HCT116 (cell line): ENCODE results near the gene VPS35.

Experiments used
- ATF3 ChIP-seq: IDR thresholded peaks from 2 replicates; pipeline ENCODE4 v1.6.1; 2012
- CTCF ChIP-seq, 3 experiments: fragments of 200-600 bp in 1 of 3; sonication (generic) in 1 of 3; IDR thresholded peaks in 2 of 3; conservative IDR thresholded peaks in 1 of 3; 2 replicates each; pipeline ENCODE4 v1.5.1; 2012 to 2017; ENCODE audit warnings: low read depth in 2 of 3, low read length in 2 of 3, antibody characterized with exemption in 1 of 3, borderline replicate concordance in 1 of 3, control low read depth in 1 of 3, mild to moderate bottlenecking in 1 of 3, mixed read lengths in 1 of 3, mixed run types in 1 of 3, moderate library complexity in 1 of 3; ENCODE audit not compliant: insufficient read depth in 1 of 3
- EGR1 ChIP-seq: IDR thresholded peaks from 2 replicates; pipeline ENCODE4 v1.6.1; 2012; ENCODE audit warnings: low read depth
- ELF1 ChIP-seq: IDR thresholded peaks from 2 replicates; pipeline ENCODE4 v1.6.1; 2012; ENCODE audit warnings: low read depth, borderline replicate concordance
- EZH2 ChIP-seq: fragments of 200-600 bp; sonication (generic); IDR thresholded peaks from 2 replicates; pipeline ENCODE4 v1.6.1; 2017; ENCODE audit warnings: antibody characterized with exemption, mixed run types
- EZH2phosphoT487 ChIP-seq: fragments of 200-600 bp; IDR thresholded peaks from 2 replicates; pipeline ENCODE4 v1.6.1; 2018; ENCODE audit warnings: antibody characterized with exemption, borderline replicate concordance
- MAX ChIP-seq: IDR thresholded peaks from 2 replicates; pipeline ENCODE4 v1.6.1; 2012
- POLR2A ChIP-seq: IDR thresholded peaks from 2 replicates; pipeline ENCODE4 v1.7.0; 2011; ENCODE audit warnings: borderline replicate concordance; ENCODE audit not compliant: insufficient read depth, insufficient read length; ENCODE audit errors: extremely low read depth
- POLR2AphosphoS5 ChIP-seq: IDR thresholded peaks from 2 replicates; pipeline ENCODE4 v1.6.1; 2011; ENCODE audit warnings: mild to moderate bottlenecking, low read depth, low read length, moderate library complexity
- RAD21 ChIP-seq: IDR thresholded peaks from 2 replicates; pipeline ENCODE4 v1.6.1; 2012; ENCODE audit warnings: low read depth, mild to moderate bottlenecking
- SIN3A ChIP-seq: IDR thresholded peaks from 2 replicates; pipeline ENCODE4 v1.6.1; 2012; ENCODE audit warnings: low read depth
- ZBTB33 ChIP-seq: IDR thresholded peaks from 2 replicates; pipeline ENCODE4 v1.6.1; 2011; ENCODE audit warnings: mild to moderate bottlenecking, low read length, moderate library complexity; ENCODE audit not compliant: insufficient replicate concordance; ENCODE audit errors: extremely low read depth
- ZFX ChIP-seq: fragments of 450-650 bp; IDR thresholded peaks from 2 replicates; pipeline ENCODE4 v1.6.1; 2017
- ZNF274 ChIP-seq: fragments of 200-500 bp; sonication (Bioruptor generic); IDR thresholded peaks from 2 replicates; pipeline ENCODE4 v1.6.1; 2014; ENCODE audit warnings: mild to moderate bottlenecking, low read depth, low read length, inconsistent platforms

GRCh38 chr16:46620266-46621005, 68.5 kb downstream of the VPS35 start:
- no peak for TF ChIP-seq ZFX
- TF ChIP-seq CTCF (IDR thresholded peaks at IDR 0.05 in 2 of 3, conservative IDR thresholded peaks at IDR 0.05 in 1 of 3; ENCODE audit: borderline replicate concordance in 1 of 3, insufficient read depth in 1 of 3, low read depth in 2 of 3, low read length in 2 of 3), result no peak
- no peak for TF ChIP-seq POLR2A
- no peak for TF ChIP-seq ZBTB33
- no peak for TF ChIP-seq MAX
- TF ChIP-seq EZH2, result no peak
- TF ChIP-seq EGR1, result no peak
- TF ChIP-seq EZH2phosphoT487, result no peak
- TF ChIP-seq ELF1, result no peak
- no peak for TF ChIP-seq RAD21
- TF ChIP-seq SIN3A, result no peak
- no peak for TF ChIP-seq ZNF274
- no peak for TF ChIP-seq ATF3
- no peak for TF ChIP-seq POLR2AphosphoS5
